Activated naive CD4-positive, alpha-beta T cell treated with anti-CD3 and anti-CD28 coated beads, Interleukin-2, amount 50 U/mL, for 16 hours (primary cell): ENCODE data around the gene RPS6KB2.

ENCODE experiments used
- DNase-seq: peaks from one replicate; pipeline ENCODE4 v3.0.0-alpha.2; 2020

Gene RPS6KB2

GRCh38 chr11:67431346-67432249, 3.3 kb downstream of the RPS6KB2 start:
- no peak for DNase-seq

- DNase-seq, result no peak
These were observed 4.5 kb downstream of the RPS6KB2 start for GRCh38 chr11:67432655-67433349.

GRCh38 chr11:67433536-67434394, 5.5 kb downstream of the RPS6KB2 start:
- no peak for DNase-seq

- no peak for DNase-seq
These were observed 6.1 kb downstream of the RPS6KB2 start for GRCh38 chr11:67434395-67434881.

- no peak for DNase-seq
These were observed 6.9 kb downstream of the RPS6KB2 start for GRCh38 chr11:67435031-67435726.

GRCh38 chr11:67435727-67436458, 7.6 kb downstream of the RPS6KB2 start:
- DNase-seq, result no peak

GRCh38 chr11:67436459-67437081, 8.3 kb downstream of the RPS6KB2 start:
- DNase-seq, result peak; percentile 71

- DNase-seq, result peak; percentile 64
These were observed 9.0 kb downstream of the RPS6KB2 start, which contains the start of gene PTPRCAP for GRCh38 chr11:67437082-67437808. TSS of gene PTPRCAP (minus strand) at chr11:67437682. CDS start at chr11:67437619, 63 bp downstream.

GRCh38 chr11:67437809-67438157, 9.5 kb downstream of the RPS6KB2 start:
- no peak for DNase-seq

- peak; percentile 82 for DNase-seq
These were observed 10.0 kb downstream of the RPS6KB2 start for GRCh38 chr11:67438158-67438902.

- no peak for DNase-seq
These were observed 11.3 kb downstream of the RPS6KB2 start for GRCh38 chr11:67439321-67440228.

GRCh38 chr11:67440229-67441097, 12.2 kb downstream of the RPS6KB2 start:
- DNase-seq, result no peak

- no peak for DNase-seq
These were observed 12.8 kb downstream of the RPS6KB2 start for GRCh38 chr11:67441098-67441563.

- no peak for DNase-seq
These were observed 13.5 kb downstream of the RPS6KB2 start for GRCh38 chr11:67441731-67442351.

GRCh38 chr11:67442504-67443404, 14.5 kb downstream of the RPS6KB2 start:
- DNase-seq, result no peak

GRCh38 chr11:67445515-67445914, 17.2 kb downstream of the RPS6KB2 start:
- no peak for DNase-seq
